ENCODE results near the gene TIPARP.
A peak's percentile ranks its signal among the peaks of the same experiment; 100 is the strongest.

TIPARP gene

GRCh38 chr3:156676768-156677479 lies 2.5 kb downstream of the TIPARP start:
- WGBS, 2 experiments (ENCODE audit: insufficient coverage in 2 of 2), result 83 to 100% methylated on average over 1 of the region's 3 CpGs
- Histone ChIP-seq H3K4me3 (ENCODE audit: extremely low read depth, insufficient read depth, low read length, poor library complexity, severe bottlenecking) (peak overlapping the region; percentile 95), H3K27ac (ENCODE audit: low read depth, low read length, severe bottlenecking) (no peak overlapping the region)

GRCh38 chr3:156677536-156677935 lies 3.1 kb downstream of the TIPARP start:
- H3K9me3 ChIP-seq (ENCODE audit: control insufficient read depth, low read length), result no peaks in the 10 kb centered on the region
- 70% methylated on average over 2 of the region's 2 CpGs; no CpG with 5 or more reads in 1 of the 2 experiments for WGBS, 2 experiments (ENCODE audit: insufficient coverage in 2 of 2)
- H3K36me3 ChIP-seq (ENCODE audit: control insufficient read depth, insufficient read depth, low read length), result peaks cover 29% of the 10 kb centered on the region
- H3K4me1 ChIP-seq (ENCODE audit: control insufficient read depth, insufficient read depth, low read length, poor library complexity, severe bottlenecking), result peaks cover 6% of the 10 kb centered on the region
- H3K27ac ChIP-seq (ENCODE audit: low read depth, low read length, severe bottlenecking), result no peak overlapping the region
- H3K4me3 ChIP-seq (ENCODE audit: extremely low read depth, insufficient read depth, low read length, poor library complexity, severe bottlenecking), result peak overlapping the region; percentile 95

More at GRCh38 chr3:156676768-156677479, 2.5 kb downstream of the TIPARP start:
- Histone ChIP-seq H3K9me3 (ENCODE audit: control insufficient read depth, low read length) (no peaks in the 10 kb centered on the region), H3K4me1 (ENCODE audit: control insufficient read depth, insufficient read depth, low read length, poor library complexity, severe bottlenecking) (peaks cover 6% of the 10 kb centered on the region), H3K36me3 (ENCODE audit: control insufficient read depth, insufficient read depth, low read length) (peaks cover 29% of the 10 kb centered on the region)

GRCh38 chr3:156678197-156678596 lies 3.8 kb downstream of the TIPARP start:
- H3K4me3 ChIP-seq (ENCODE audit: extremely low read depth, insufficient read depth, low read length, poor library complexity, severe bottlenecking), result no peak overlapping the region
- H3K4me1 ChIP-seq (ENCODE audit: control insufficient read depth, insufficient read depth, low read length, poor library complexity, severe bottlenecking), result peaks cover 6% of the 10 kb centered on the region
- H3K9me3 ChIP-seq (ENCODE audit: control insufficient read depth, low read length), result no peaks in the 10 kb centered on the region
- H3K27ac ChIP-seq (ENCODE audit: low read depth, low read length, severe bottlenecking), result no peak overlapping the region
- WGBS, 2 experiments (ENCODE audit: insufficient coverage in 2 of 2), result 100% methylated on average over 2 of the region's 2 CpGs; no CpG with 5 or more reads in 1 of the 2 experiments
- peaks cover 29% of the 10 kb centered on the region for H3K36me3 ChIP-seq (ENCODE audit: control insufficient read depth, insufficient read depth, low read length)

GRCh38 chr3:156680243-156680914 lies 6.0 kb downstream of the TIPARP start:
- Histone ChIP-seq H3K4me3 (ENCODE audit: extremely low read depth, insufficient read depth, low read length, poor library complexity, severe bottlenecking) (no peak overlapping the region), H3K27ac (ENCODE audit: low read depth, low read length, severe bottlenecking) (peak overlapping the region; percentile 81), H3K36me3 (ENCODE audit: control insufficient read depth, insufficient read depth, low read length) (peaks cover 40% of the 10 kb centered on the region), H3K4me1 (ENCODE audit: control insufficient read depth, insufficient read depth, low read length, poor library complexity, severe bottlenecking) (peaks cover 10% of the 10 kb centered on the region), H3K9me3 (ENCODE audit: control insufficient read depth, low read length) (no peaks in the 10 kb centered on the region)
- WGBS, 2 experiments (ENCODE audit: insufficient coverage in 2 of 2), result 100% methylated on average over 1 of the region's 2 CpGs; no CpG with 5 or more reads in 1 of the 2 experiments

- Histone ChIP-seq H3K4me3 (ENCODE audit: extremely low read depth, insufficient read depth, low read length, poor library complexity, severe bottlenecking) (no peak overlapping the region), H3K9me3 (ENCODE audit: control insufficient read depth, low read length) (no peaks in the 10 kb centered on the region), H3K36me3 (ENCODE audit: control insufficient read depth, insufficient read depth, low read length) (peaks cover 45% of the 10 kb centered on the region), H3K27ac (ENCODE audit: low read depth, low read length, severe bottlenecking) (peak overlapping the region; percentile 81), H3K4me1 (ENCODE audit: control insufficient read depth, insufficient read depth, low read length, poor library complexity, severe bottlenecking) (peaks cover 10% of the 10 kb centered on the region)
- 87 to 92% methylated on average over 3 to 4 of the region's 4 CpGs for WGBS, 2 experiments (ENCODE audit: insufficient coverage in 2 of 2)
These were observed 6.6 kb downstream of the TIPARP start for GRCh38 chr3:156681002-156681401.

GRCh38 chr3:156682501-156682900 lies 8.1 kb downstream of the TIPARP start:
- WGBS, 2 experiments (ENCODE audit: insufficient coverage in 2 of 2), result 100% methylated on average over 1 of the region's 1 CpG
- Histone ChIP-seq H3K27ac (ENCODE audit: low read depth, low read length, severe bottlenecking) (no peak overlapping the region), H3K9me3 (ENCODE audit: control insufficient read depth, low read length) (no peaks in the 10 kb centered on the region), H3K4me1 (ENCODE audit: control insufficient read depth, insufficient read depth, low read length, poor library complexity, severe bottlenecking) (peaks cover 10% of the 10 kb centered on the region), H3K4me3 (ENCODE audit: extremely low read depth, insufficient read depth, low read length, poor library complexity, severe bottlenecking) (no peak overlapping the region), H3K36me3 (ENCODE audit: control insufficient read depth, insufficient read depth, low read length) (peaks cover 48% of the 10 kb centered on the region)

GRCh38 chr3:156682963-156683362 lies 8.6 kb downstream of the TIPARP start:
- no peak overlapping the region for H3K4me3 ChIP-seq (ENCODE audit: extremely low read depth, insufficient read depth, low read length, poor library complexity, severe bottlenecking)
- peaks cover 10% of the 10 kb centered on the region for H3K4me1 ChIP-seq (ENCODE audit: control insufficient read depth, insufficient read depth, low read length, poor library complexity, severe bottlenecking)
- no peaks in the 10 kb centered on the region for H3K9me3 ChIP-seq (ENCODE audit: control insufficient read depth, low read length)
- peaks cover 48% of the 10 kb centered on the region for H3K36me3 ChIP-seq (ENCODE audit: control insufficient read depth, insufficient read depth, low read length)
- H3K27ac ChIP-seq (ENCODE audit: low read depth, low read length, severe bottlenecking), result no peak overlapping the region

- H3K27ac ChIP-seq (ENCODE audit: low read depth, low read length, severe bottlenecking), result no peak overlapping the region
- peaks cover 11% of the 10 kb centered on the region for H3K4me1 ChIP-seq (ENCODE audit: control insufficient read depth, insufficient read depth, low read length, poor library complexity, severe bottlenecking)
- no peak overlapping the region for H3K4me3 ChIP-seq (ENCODE audit: extremely low read depth, insufficient read depth, low read length, poor library complexity, severe bottlenecking)
- peaks cover 35% of the 10 kb centered on the region for H3K36me3 ChIP-seq (ENCODE audit: control insufficient read depth, insufficient read depth, low read length)
- H3K9me3 ChIP-seq (ENCODE audit: control insufficient read depth, low read length), result no peaks in the 10 kb centered on the region
- WGBS, 2 experiments (ENCODE audit: insufficient coverage in 2 of 2), result 43 to 88% methylated on average over 1 of the region's 2 CpGs
These were observed 10.8 kb downstream of the TIPARP start for GRCh38 chr3:156685198-156685597.

- Histone ChIP-seq H3K4me1 (ENCODE audit: control insufficient read depth, insufficient read depth, low read length, poor library complexity, severe bottlenecking) (peaks cover 16% of the 10 kb centered on the region), H3K27ac (ENCODE audit: low read depth, low read length, severe bottlenecking) (no peak overlapping the region), H3K9me3 (ENCODE audit: control insufficient read depth, low read length) (no peaks in the 10 kb centered on the region), H3K36me3 (ENCODE audit: control insufficient read depth, insufficient read depth, low read length) (peaks cover 30% of the 10 kb centered on the region), H3K4me3 (ENCODE audit: extremely low read depth, insufficient read depth, low read length, poor library complexity, severe bottlenecking) (no peak overlapping the region)
These were observed 11.4 kb downstream of the TIPARP start for GRCh38 chr3:156685752-156686151.

- Histone ChIP-seq H3K36me3 (ENCODE audit: control insufficient read depth, insufficient read depth, low read length) (peaks cover 30% of the 10 kb centered on the region), H3K27ac (ENCODE audit: low read depth, low read length, severe bottlenecking) (no peak overlapping the region), H3K4me3 (ENCODE audit: extremely low read depth, insufficient read depth, low read length, poor library complexity, severe bottlenecking) (no peak overlapping the region), H3K4me1 (ENCODE audit: control insufficient read depth, insufficient read depth, low read length, poor library complexity, severe bottlenecking) (peaks cover 27% of the 10 kb centered on the region), H3K9me3 (ENCODE audit: control insufficient read depth, low read length) (no peaks in the 10 kb centered on the region)
These were observed 12.6 kb downstream of the TIPARP start for GRCh38 chr3:156687023-156687422.
